GM12892 (cell line): ENCODE measurements around the gene ZBTB7C.

Source experiments
- POLR2A ChIP-seq: IDR thresholded peaks from 2 replicates; pipeline ENCODE4 v1.6.1; 2011; ENCODE audit warnings: low read depth, low read length, control low read depth
- TAF1 ChIP-seq: IDR thresholded peaks from 2 replicates; pipeline ENCODE4 v1.6.1; 2011; ENCODE audit warnings: low read depth, mild to moderate bottlenecking, control low read depth, low read length, borderline replicate concordance

DNA sequence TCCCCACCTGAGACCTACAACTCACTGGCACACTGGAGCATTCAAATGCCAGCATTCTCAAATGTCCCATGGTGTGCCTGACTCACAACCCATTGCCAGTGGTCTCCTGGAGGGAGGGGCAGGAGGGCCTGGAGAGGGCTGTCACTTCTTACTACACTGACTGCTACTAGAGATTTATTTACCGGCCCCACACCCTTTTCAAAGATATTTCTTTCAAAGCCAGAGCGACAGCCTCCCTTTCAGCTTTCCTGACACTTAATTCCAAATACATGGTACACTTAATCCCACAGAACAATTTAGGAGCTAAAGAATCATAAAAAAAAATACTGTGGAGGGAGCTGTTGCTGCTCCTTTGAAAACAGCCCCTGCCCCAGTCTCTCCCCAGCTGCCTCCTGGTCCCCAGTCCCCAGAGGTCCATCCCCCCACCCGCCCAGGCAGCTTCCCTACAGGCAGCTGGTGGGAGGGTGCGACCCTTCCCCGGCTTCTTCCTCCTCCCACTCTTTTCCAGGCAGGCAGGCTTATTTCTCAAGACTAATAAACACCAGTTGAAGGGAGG lies 349.6 kb downstream of the ZBTB7C start:
- TF ChIP-seq POLR2A = no peak
- TF ChIP-seq TAF1 = no peak
